GM18498 (cell line): Measurements from ENCODE around the gene ERAS.
"Not testable (repeated sequence)": the region's sequence is repeated elsewhere in the genome, so short reads cannot be mapped to it uniquely, and the experiment has no call there.

Experiments
- ATAC-seq: cut with Tn5 transposase; IDR thresholded peaks from one replicate; pipeline ENCODE4 v1.9.1; 2021; ENCODE audit warnings: mild to moderate bottlenecking, moderate library complexity; ENCODE audit not compliant: unreplicated experiment

Gene ERAS

GRCh38 chrX:48794911-48795515 is 31.3 kb upstream of the ERAS start:
- ATAC-seq, result no peak

- ATAC-seq, result no peak
Observed at GRCh38 chrX:48798318-48798717, 28.0 kb upstream of the ERAS start.

- ATAC-seq, result no peak
Observed at GRCh38 chrX:48800574-48801279, 25.6 kb upstream of the ERAS start.

- peak; percentile 87 for ATAC-seq
Observed at GRCh38 chrX:48801280-48802088, 24.8 kb upstream of the ERAS start, which contains the start of gene HDAC6. HDAC6 (plus strand) TSS chrX:48802067; CDS start chrX:48802693, 626 bp downstream.

- ATAC-seq, result peak; percentile 47
Observed at GRCh38 chrX:48802089-48802904, 24.0 kb upstream of the ERAS start.

- no peak for ATAC-seq
Observed at GRCh38 chrX:48802905-48803200, 23.5 kb upstream of the ERAS start.

GRCh38 chrX:48806081-48806480 is 20.2 kb upstream of the ERAS start:
- no peak for ATAC-seq

- no peak for ATAC-seq
Observed at GRCh38 chrX:48813644-48814043, 12.7 kb upstream of the ERAS start.

- ATAC-seq, result no peak
Observed at GRCh38 chrX:48814722-48815121, 11.6 kb upstream of the ERAS start.

GRCh38 chrX:48815266-48815665 is 11.0 kb upstream of the ERAS start:
- no peak for ATAC-seq

- ATAC-seq, result no peak
Observed at GRCh38 chrX:48816014-48816810, 10.1 kb upstream of the ERAS start.

- no peak for ATAC-seq
Observed at GRCh38 chrX:48818098-48818497, 8.2 kb upstream of the ERAS start.

GRCh38 chrX:48818866-48819265 is 7.4 kb upstream of the ERAS start:
- no peak for ATAC-seq

GRCh38 chrX:48819394-48819793 is 6.9 kb upstream of the ERAS start:
- not testable (repeated sequence) for ATAC-seq

GRCh38 chrX:48823053-48823452 is 3.3 kb upstream of the ERAS start:
- no peak for ATAC-seq

- no peak for ATAC-seq
Observed at GRCh38 chrX:48824066-48824465, 2.2 kb upstream of the ERAS start.

- no peak for ATAC-seq
Observed at GRCh38 chrX:48826876-48827653, 752 bp downstream of the ERAS start.

GRCh38 chrX:48827654-48827968 is 1.3 kb downstream of the ERAS start:
- no peak for ATAC-seq

- no peak for ATAC-seq
Observed at GRCh38 chrX:48829016-48829735, 2.9 kb downstream of the ERAS start.
